Kidney epithelial cell (primary cell): ENCODE results near the gene AURKA. TPM values are rescaled to one million over a fixed set of nuclear protein-coding genes. Genes with fewer than 3 reads are reported as not detected.

Source experiments
- DNase-seq: peaks from one replicate; pipeline ENCODE4 v3.0.0-alpha.2; 2010; ENCODE audit warnings: low read depth
- H3K27me3 ChIP-seq: 2 replicates; pipeline ENCODE4 v1.6.0; 2011; ENCODE audit warnings: low read length; ENCODE audit not compliant: control insufficient read depth, insufficient read depth
- H3K36me3 ChIP-seq: 2 replicates; pipeline ENCODE4 v1.5.1; 2011; ENCODE audit warnings: low read length; ENCODE audit not compliant: control insufficient read depth, insufficient read depth
- H3K4me3 ChIP-seq: 2 replicates; pipeline ENCODE4 v1.5.1; 2011; ENCODE audit warnings: low read depth, mild to moderate bottlenecking, control low read depth, low read length
- CTCF ChIP-seq: IDR thresholded peaks from 2 replicates; pipeline ENCODE4 v1.5.1; 2011; ENCODE audit warnings: mild to moderate bottlenecking, moderate library complexity, low read length, control low read depth, inconsistent platforms; ENCODE audit not compliant: insufficient read depth, poor library complexity, severe bottlenecking
- total RNA-seq: library from RNA; depleted of rRNA; stranded (reverse); fragments of >200 nt; gene quantifications from 2 replicates; pipeline ENCODE4 v1.2.3, GENCODE V29; 2015

The AURKA gene
- total RNA-seq, 1 donor from 2014 or later: 8.0 TPM

- no peaks in the 10 kb centered on the region for H3K36me3 ChIP-seq
- no peak overlapping the region for H3K4me3 ChIP-seq
- no peaks in the 10 kb centered on the region for H3K27me3 ChIP-seq
- DNase-seq: no peak
- no peak for TF ChIP-seq CTCF
Observed at GRCh38 chr20:56429502-56429901, 37.5 kb upstream of the AURKA start.

- Histone ChIP-seq H3K27me3 (no peaks in the 10 kb centered on the region), H3K4me3 (no peak overlapping the region), H3K36me3 (no peaks in the 10 kb centered on the region)
- no peak for TF ChIP-seq CTCF
- DNase-seq: no peak
Observed at GRCh38 chr20:56428881-56429280, 36.9 kb upstream of the AURKA start.

DNA sequence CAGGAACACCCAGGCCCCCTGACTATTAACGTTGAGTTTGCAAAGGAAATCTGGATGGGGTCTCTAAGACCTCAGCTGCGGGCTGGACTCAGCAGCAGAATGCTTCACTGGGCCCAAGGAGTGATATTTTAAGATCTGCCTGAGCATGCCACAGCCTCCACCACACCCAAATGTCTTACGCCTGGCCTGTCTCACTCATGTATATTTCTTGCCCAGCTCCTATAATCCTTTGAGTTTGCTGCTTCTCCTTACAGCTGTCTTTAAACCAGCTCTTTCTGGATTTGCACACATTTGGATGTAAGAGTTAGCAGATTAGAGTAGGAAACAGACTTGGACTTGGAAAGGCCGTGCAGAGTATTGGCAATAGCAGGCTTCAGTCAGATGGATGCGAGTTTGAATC is 36.4 kb upstream of the AURKA start:
- DNase-seq: no peak

GRCh38 chr20:56427797-56428196 is 35.8 kb upstream of the AURKA start:
- no peak for DNase-seq
- H3K36me3 ChIP-seq: no peaks in the 10 kb centered on the region
- no peaks in the 10 kb centered on the region for H3K27me3 ChIP-seq
- no peak overlapping the region for H3K4me3 ChIP-seq
- TF ChIP-seq CTCF: no peak

More for the DNA sequence above, 36.4 kb upstream of the AURKA start:
- no peaks in the 10 kb centered on the region for H3K27me3 ChIP-seq
- no peaks in the 10 kb centered on the region for H3K36me3 ChIP-seq
- H3K4me3 ChIP-seq: no peak overlapping the region
- no peak for TF ChIP-seq CTCF

DNA sequence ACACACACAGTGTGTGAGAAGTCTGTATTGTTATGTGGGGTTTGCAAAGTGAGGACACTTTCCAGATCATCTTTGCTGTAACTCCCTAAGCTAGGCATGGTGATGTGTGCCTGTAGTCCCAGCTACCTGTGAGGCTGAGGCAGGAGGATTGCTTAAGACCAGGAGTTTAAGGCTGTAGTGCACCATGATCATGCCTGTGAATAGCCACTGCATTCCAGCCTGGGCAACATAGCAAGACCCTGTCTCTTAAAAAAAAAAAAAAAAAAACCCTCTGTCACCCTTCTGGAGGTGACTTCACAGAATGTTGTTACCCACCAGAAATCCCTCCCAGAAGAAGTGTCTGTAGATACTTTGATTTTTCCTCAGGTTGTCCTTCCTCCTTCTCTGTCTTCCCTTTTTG is 34.9 kb upstream of the AURKA start:
- no peak for DNase-seq

DNA sequence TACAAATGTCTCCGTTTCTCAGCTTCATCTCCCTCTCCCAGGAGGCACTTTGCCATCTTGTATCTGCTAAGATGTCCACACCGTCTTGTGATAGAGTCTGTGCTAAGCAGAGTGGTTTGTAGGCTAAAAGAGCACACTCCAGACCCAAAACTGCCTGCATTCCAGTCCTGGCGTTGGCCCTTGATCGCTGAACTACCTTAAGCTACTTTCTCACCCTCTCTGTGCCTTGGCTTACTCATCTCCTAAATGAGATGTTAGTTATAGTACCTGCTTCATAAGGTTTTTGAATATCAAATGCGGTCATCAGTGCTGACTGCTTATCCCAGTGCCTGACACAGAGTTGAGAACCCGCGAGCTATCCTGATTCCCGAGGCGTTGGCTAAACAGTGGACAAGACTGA is 34.0 kb upstream of the AURKA start:
- DNase-seq: no peak
- Histone ChIP-seq H3K36me3 (no peaks in the 10 kb centered on the region), H3K27me3 (no peaks in the 10 kb centered on the region), H3K4me3 (no peak overlapping the region)
- TF ChIP-seq CTCF: no peak

More for the DNA sequence above, 34.9 kb upstream of the AURKA start:
- no peak for TF ChIP-seq CTCF
- no peak overlapping the region for H3K4me3 ChIP-seq
- no peaks in the 10 kb centered on the region for H3K36me3 ChIP-seq
- H3K27me3 ChIP-seq: no peaks in the 10 kb centered on the region
